Uterus (tissue), 2 donors: Measurements from ENCODE around the gene BICDL2.

Experiments
- CTCF ChIP-seq, 4 experiments: fragments of 200-600 bp in 2 of 4; fragments of 450-650 bp in 2 of 4; sonication (generic) in 2 of 4; IDR thresholded peaks; one replicate each; pipeline ENCODE4 v1.5.1; 2016 to 2019; ENCODE audit warnings: antibody characterized with exemption in 4 of 4, mild to moderate bottlenecking in 2 of 4, moderate library complexity in 1 of 4
- POLR2A ChIP-seq, 2 donors: fragments of 450-650 bp; IDR thresholded peaks; one replicate each; pipeline ENCODE4 v1.6.1; 2016; ENCODE audit warnings: antibody characterized with exemption in 2 of 2, mild to moderate bottlenecking in 1 of 2, moderate library complexity in 1 of 2

- no peak for TF ChIP-seq CTCF (IDR thresholded peaks at IDR 0.05)
- TF ChIP-seq POLR2A (IDR thresholded peaks at IDR 0.05), result no peak
These were observed 29.6 kb upstream of the BICDL2 start for GRCh38 chr16:3066440-3066748.
